Lower leg skin (tissue), 4 donors: ENCODE measurements around the gene SORBS2. TPM values are rescaled to one million over a fixed set of nuclear protein-coding genes. Genes with fewer than 3 reads are reported as not detected.

Experiments used
- DNase-seq, 2 donors: peaks; one replicate each; pipeline ENCODE4 v3.0.0-alpha.2; 2019; ENCODE audit warnings: low spot score in 2 of 2
- H3K4me3 ChIP-seq: fragments of 200-600 bp; sonication (generic); 2 replicates; pipeline ENCODE4 v1.5.1; 2017; ENCODE audit warnings: mild to moderate bottlenecking, low read depth; ENCODE audit not compliant: poor library complexity, severe bottlenecking
- CTCF ChIP-seq, 3 donors: fragments of 450-650 bp; IDR thresholded peaks; one replicate each; pipeline ENCODE4 v1.5.1; 2016; ENCODE audit warnings: antibody characterized with exemption in 3 of 3, mild to moderate bottlenecking in 3 of 3, moderate library complexity in 2 of 3
- POLR2A ChIP-seq, 2 donors: fragments of 450-650 bp; IDR thresholded peaks; one replicate each; pipeline ENCODE4 v1.6.1; 2016 to 2017; ENCODE audit warnings: antibody characterized with exemption in 2 of 2, mild to moderate bottlenecking in 1 of 2, moderate library complexity in 1 of 2
- WGBS, 2 donors: methylation state at CpG; one replicate each; pipeline ENCODE4 v1.1.5; 2018; 5-methylcytosine and 5-hydroxymethylcytosine counted together
- intact Hi-C: fragments of 100-400 bp; cut with DNase I; formaldehyde crosslinking; loops from one replicate; pipeline ENCODE4 v1.15.0; 2023; ENCODE audit warnings: low total_unique reads
- total RNA-seq, 4 donors: library from RNA; depleted of rRNA; stranded (reverse); fragments of >200 nt; gene quantifications; one replicate each; pipeline ENCODE4 v1.1.0, GENCODE V29; 2016

Gene SORBS2
- total RNA-seq, 4 donors from 2014 or later: 10.5 to 34.7 (median 20.6) TPM

- DNase-seq: no peak
Measured at GRCh38 chr4:185542626-185543315, 269.2 kb downstream of the SORBS2 start.

GRCh38 chr4:185541251-185541727, 270.7 kb downstream of the SORBS2 start:
- H3K4me3 ChIP-seq: no peak overlapping the region
- intact Hi-C loops: no loop called here
- 46 to 61% methylated on average over 10 of the region's 10 CpGs for WGBS, 2 donors
- DNase-seq: no peak
- no peak for TF ChIP-seq POLR2A (IDR thresholded peaks at IDR 0.05)
- TF ChIP-seq CTCF (IDR thresholded peaks at IDR 0.05): no peak

More at GRCh38 chr4:185542626-185543315, 269.2 kb downstream of the SORBS2 start:
- H3K4me3 ChIP-seq: no peak overlapping the region
- WGBS, 2 donors: 64 to 77% methylated on average over 14 of the region's 14 CpGs
- TF ChIP-seq CTCF (IDR thresholded peaks at IDR 0.05) (no peak), POLR2A (IDR thresholded peaks at IDR 0.05) (no peak)
- intact Hi-C loops: no loop called here

GRCh38 chr4:185540487-185541120, 271.4 kb downstream of the SORBS2 start:
- WGBS, 2 donors: 59 to 72% methylated on average over 3 of the region's 3 CpGs
- intact Hi-C loops: no loop called here
- DNase-seq: no peak
- H3K4me3 ChIP-seq: no peak overlapping the region
- TF ChIP-seq POLR2A (IDR thresholded peaks at IDR 0.05) (no peak), CTCF (IDR thresholded peaks at IDR 0.05) (no peak)

GRCh38 chr4:185540040-185540439, 272.0 kb downstream of the SORBS2 start:
- intact Hi-C loops: no loop called here
- DNase-seq: no peak
- no peak for TF ChIP-seq POLR2A (IDR thresholded peaks at IDR 0.05)
- TF ChIP-seq CTCF (IDR thresholded peaks at IDR 0.05): no peak
- no peak overlapping the region for H3K4me3 ChIP-seq
- 79 to 85% methylated on average over 8 of the region's 8 CpGs for WGBS, 2 donors

GRCh38 chr4:185538806-185539205, 273.2 kb downstream of the SORBS2 start:
- WGBS, 2 donors: 64 to 80% methylated on average over 1 of the region's 1 CpG
- intact Hi-C loops: no loop called here
- TF ChIP-seq CTCF (IDR thresholded peaks at IDR 0.05): no peak
- no peak for TF ChIP-seq POLR2A (IDR thresholded peaks at IDR 0.05)

More at GRCh38 chr4:185538806-185539205, 273.2 kb downstream of the SORBS2 start:
- DNase-seq: no peak
- H3K4me3 ChIP-seq: no peak overlapping the region
